T-helper 1 cell treated with Interleukin-12 subunit alpha and Interleukin-12 subunit beta and Interleukin-4 antibody, amounts not matched to agents 30 μg/mL and 1 μg/mL, for 36 hours (primary cell): ENCODE results near the gene ZNF48.

Source experiments
- H3K27ac Mint-ChIP-seq: one replicate; pipeline ENCODE4 v1.8.0; 2021; ENCODE audit warnings: mild to moderate bottlenecking, mixed read lengths
- H3K27me3 Mint-ChIP-seq: one replicate; pipeline ENCODE4 v1.8.0; 2021; ENCODE audit warnings: low read depth, mixed read lengths
- H3K36me3 Mint-ChIP-seq: one replicate; pipeline ENCODE4 v1.8.0; 2021; ENCODE audit warnings: low read depth, mixed read lengths
- H3K4me1 Mint-ChIP-seq: one replicate; pipeline ENCODE4 v1.8.0; 2021; ENCODE audit warnings: low read depth, mixed read lengths
- H3K4me3 Mint-ChIP-seq: one replicate; pipeline ENCODE4 v1.8.0; 2021; ENCODE audit warnings: mild to moderate bottlenecking, moderate library complexity, mixed read lengths
- H3K9me3 Mint-ChIP-seq: one replicate; pipeline ENCODE4 v1.8.0; 2021; ENCODE audit warnings: mixed read lengths

ZNF48 gene

GRCh38 chr16:30355954-30356308 lies 39.3 kb upstream of the ZNF48 start:
- peak overlapping the region; percentile 95 for H3K4me3 Mint-ChIP-seq
- H3K27me3 Mint-ChIP-seq = no peaks in the 10 kb centered on the region
- H3K9me3 Mint-ChIP-seq = no peaks in the 10 kb centered on the region
- peak overlapping the region; percentile 92 for H3K27ac Mint-ChIP-seq
- peaks cover 27% of the 10 kb centered on the region for H3K4me1 Mint-ChIP-seq
- H3K36me3 Mint-ChIP-seq = peaks cover 48% of the 10 kb centered on the region

GRCh38 chr16:30356401-30357084 lies 38.7 kb upstream of the ZNF48 start:
- peaks cover 25% of the 10 kb centered on the region for H3K4me1 Mint-ChIP-seq
- H3K36me3 Mint-ChIP-seq = peaks cover 48% of the 10 kb centered on the region
- H3K9me3 Mint-ChIP-seq = no peaks in the 10 kb centered on the region
- H3K27me3 Mint-ChIP-seq = no peaks in the 10 kb centered on the region
- peak overlapping the region; percentile 82 for H3K27ac Mint-ChIP-seq
- peak overlapping the region; percentile 95 for H3K4me3 Mint-ChIP-seq

GRCh38 chr16:30357085-30357714 lies 38.0 kb upstream of the ZNF48 start:
- H3K4me3 Mint-ChIP-seq = no peak overlapping the region
- H3K27ac Mint-ChIP-seq = peak overlapping the region; percentile 22
- H3K36me3 Mint-ChIP-seq = peaks cover 46% of the 10 kb centered on the region
- H3K4me1 Mint-ChIP-seq = peaks cover 25% of the 10 kb centered on the region
- H3K27me3 Mint-ChIP-seq = no peaks in the 10 kb centered on the region
- no peaks in the 10 kb centered on the region for H3K9me3 Mint-ChIP-seq

GRCh38 chr16:30357715-30358576 lies 37.3 kb upstream of the ZNF48 start:
- no peak overlapping the region for H3K4me3 Mint-ChIP-seq
- H3K27me3 Mint-ChIP-seq = no peaks in the 10 kb centered on the region
- H3K27ac Mint-ChIP-seq = no peak overlapping the region
- no peaks in the 10 kb centered on the region for H3K9me3 Mint-ChIP-seq
- peaks cover 25% of the 10 kb centered on the region for H3K4me1 Mint-ChIP-seq
- peaks cover 43% of the 10 kb centered on the region for H3K36me3 Mint-ChIP-seq

GRCh38 chr16:30358577-30358936 lies 36.7 kb upstream of the ZNF48 start:
- H3K4me3 Mint-ChIP-seq = no peak overlapping the region
- H3K9me3 Mint-ChIP-seq = no peaks in the 10 kb centered on the region
- H3K27me3 Mint-ChIP-seq = no peaks in the 10 kb centered on the region
- peaks cover 28% of the 10 kb centered on the region for H3K4me1 Mint-ChIP-seq
- peaks cover 45% of the 10 kb centered on the region for H3K36me3 Mint-ChIP-seq
- no peak overlapping the region for H3K27ac Mint-ChIP-seq

- peaks cover 24% of the 10 kb centered on the region for H3K4me1 Mint-ChIP-seq
- H3K27me3 Mint-ChIP-seq = no peaks in the 10 kb centered on the region
- no peaks in the 10 kb centered on the region for H3K9me3 Mint-ChIP-seq
- no peak overlapping the region for H3K4me3 Mint-ChIP-seq
- peaks cover 45% of the 10 kb centered on the region for H3K36me3 Mint-ChIP-seq
- no peak overlapping the region for H3K27ac Mint-ChIP-seq
Measured at GRCh38 chr16:30358990-30359870, 36.0 kb upstream of the ZNF48 start.

- H3K4me3 Mint-ChIP-seq = no peak overlapping the region
- peaks cover 44% of the 10 kb centered on the region for H3K36me3 Mint-ChIP-seq
- no peak overlapping the region for H3K27ac Mint-ChIP-seq
- peaks cover 20% of the 10 kb centered on the region for H3K4me1 Mint-ChIP-seq
- H3K9me3 Mint-ChIP-seq = no peaks in the 10 kb centered on the region
- H3K27me3 Mint-ChIP-seq = no peaks in the 10 kb centered on the region
Measured at GRCh38 chr16:30359871-30360170, 35.4 kb upstream of the ZNF48 start.

- no peaks in the 10 kb centered on the region for H3K9me3 Mint-ChIP-seq
- H3K27me3 Mint-ChIP-seq = no peaks in the 10 kb centered on the region
- H3K36me3 Mint-ChIP-seq = peaks cover 48% of the 10 kb centered on the region
- H3K27ac Mint-ChIP-seq = no peak overlapping the region
- H3K4me1 Mint-ChIP-seq = peaks cover 18% of the 10 kb centered on the region
- no peak overlapping the region for H3K4me3 Mint-ChIP-seq
Measured at GRCh38 chr16:30361180-30361579, 34.0 kb upstream of the ZNF48 start.

GRCh38 chr16:30365200-30365599 lies 30.0 kb upstream of the ZNF48 start:
- Mint-ChIP-seq H3K27me3 (no peaks in the 10 kb centered on the region), H3K4me3 (no peak overlapping the region), H3K36me3 (peaks cover 47% of the 10 kb centered on the region)

GRCh38 chr16:30366511-30366910 lies 28.7 kb upstream of the ZNF48 start:
- H3K4me1 Mint-ChIP-seq = peaks cover 33% of the 10 kb centered on the region
- H3K27ac Mint-ChIP-seq = no peak overlapping the region

More at GRCh38 chr16:30365200-30365599, 30.0 kb upstream of the ZNF48 start:
- Mint-ChIP-seq H3K27ac (peak overlapping the region; percentile 8), H3K4me1 (peaks cover 31% of the 10 kb centered on the region), H3K9me3 (no peaks in the 10 kb centered on the region)

GRCh38 chr16:30367349-30368009 lies 27.7 kb upstream of the ZNF48 start:
- peak overlapping the region; percentile 74 for H3K27ac Mint-ChIP-seq
- no peaks in the 10 kb centered on the region for H3K27me3 Mint-ChIP-seq
- H3K4me3 Mint-ChIP-seq = peak overlapping the region; percentile 87
- peaks cover 39% of the 10 kb centered on the region for H3K4me1 Mint-ChIP-seq
- H3K9me3 Mint-ChIP-seq = no peaks in the 10 kb centered on the region
- H3K36me3 Mint-ChIP-seq = peaks cover 33% of the 10 kb centered on the region

More at GRCh38 chr16:30366511-30366910, 28.7 kb upstream of the ZNF48 start:
- Mint-ChIP-seq H3K27me3 (no peaks in the 10 kb centered on the region), H3K4me3 (no peak overlapping the region), H3K9me3 (no peaks in the 10 kb centered on the region), H3K36me3 (peaks cover 36% of the 10 kb centered on the region)

GRCh38 chr16:30368122-30368791 lies 27.0 kb upstream of the ZNF48 start:
- Mint-ChIP-seq H3K27ac (peak overlapping the region; percentile 74), H3K9me3 (no peaks in the 10 kb centered on the region), H3K4me1 (peaks cover 36% of the 10 kb centered on the region), H3K36me3 (peaks cover 28% of the 10 kb centered on the region), H3K27me3 (no peaks in the 10 kb centered on the region), H3K4me3 (peak overlapping the region; percentile 87)

GRCh38 chr16:30368792-30369090 lies 26.5 kb upstream of the ZNF48 start:
- H3K4me1 Mint-ChIP-seq = peaks cover 35% of the 10 kb centered on the region
- peak overlapping the region; percentile 87 for H3K4me3 Mint-ChIP-seq
- peak overlapping the region; percentile 74 for H3K27ac Mint-ChIP-seq
- no peaks in the 10 kb centered on the region for H3K9me3 Mint-ChIP-seq
- H3K27me3 Mint-ChIP-seq = no peaks in the 10 kb centered on the region
- peaks cover 25% of the 10 kb centered on the region for H3K36me3 Mint-ChIP-seq
